Measurements from ENCODE around the gene HYI.

The HYI gene

GRCh38 chr1:43410571-43410970, 43.2 kb downstream of the HYI start:
- ATAC-seq (replicated peaks; ENCODE audit: extremely low read depth, poor library complexity, severe bottlenecking) (no peak), DNase-seq (ENCODE audit: low spot score in 2 of 2) (no peak)
- H3K27ac Mint-ChIP-seq (ENCODE audit: low read depth): no peak overlapping the region
- peaks cover 17% of the 10 kb centered on the region for H3K4me1 Mint-ChIP-seq
- no peaks in the 10 kb centered on the region for H3K27me3 Mint-ChIP-seq
- H3K9me3 Mint-ChIP-seq: no peaks in the 10 kb centered on the region
- peaks cover 43% of the 10 kb centered on the region for H3K36me3 Mint-ChIP-seq (ENCODE audit: insufficient read depth)
- H3K4me3 Mint-ChIP-seq: no peak overlapping the region

- Mint-ChIP-seq H3K27me3 (no peaks in the 10 kb centered on the region), H3K27ac (ENCODE audit: low read depth) (no peak overlapping the region), H3K9me3 (no peaks in the 10 kb centered on the region), H3K36me3 (ENCODE audit: insufficient read depth) (peaks cover 49% of the 10 kb centered on the region), H3K4me3 (no peak overlapping the region), H3K4me1 (peaks cover 23% of the 10 kb centered on the region)
- DNase-seq (ENCODE audit: low spot score in 2 of 2) (no peak), ATAC-seq (replicated peaks; ENCODE audit: extremely low read depth, poor library complexity, severe bottlenecking) (no peak)
These were observed 47.9 kb downstream of the HYI start for GRCh38 chr1:43405876-43406234.

GRCh38 chr1:43405219-43405875, 48.4 kb downstream of the HYI start:
- Mint-ChIP-seq H3K27ac (ENCODE audit: low read depth) (no peak overlapping the region), H3K4me1 (peaks cover 24% of the 10 kb centered on the region), H3K27me3 (no peaks in the 10 kb centered on the region), H3K36me3 (ENCODE audit: insufficient read depth) (peaks cover 49% of the 10 kb centered on the region), H3K9me3 (no peaks in the 10 kb centered on the region), H3K4me3 (no peak overlapping the region)
- no peak for DNase-seq (ENCODE audit: low spot score in 2 of 2)
- no peak for ATAC-seq (replicated peaks; ENCODE audit: extremely low read depth, poor library complexity, severe bottlenecking)

DNA sequence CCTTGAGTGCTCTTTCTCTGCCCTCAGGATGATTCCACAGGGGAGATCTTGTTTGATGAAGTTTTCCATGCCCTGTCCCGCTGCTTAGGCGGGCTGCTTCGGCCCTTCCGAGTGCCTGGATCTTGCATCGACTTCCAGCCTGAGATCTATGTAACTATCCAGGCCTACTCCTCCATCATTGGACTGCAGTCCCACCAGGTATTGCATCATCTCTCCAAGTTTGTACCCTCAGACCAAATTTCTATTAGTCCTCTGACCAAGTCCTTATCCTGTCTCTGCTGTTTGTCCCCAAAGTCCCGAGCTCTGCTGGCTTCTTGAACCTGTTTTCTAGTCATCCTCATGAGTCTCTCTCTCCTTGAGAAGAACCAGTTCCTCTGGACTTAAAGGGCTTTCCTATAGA, 49.4 kb downstream of the HYI start:
- peaks cover 42% of the 10 kb centered on the region for H3K36me3 Mint-ChIP-seq (ENCODE audit: insufficient read depth)
- peaks cover 30% of the 10 kb centered on the region for H3K4me1 Mint-ChIP-seq
- no peak overlapping the region for H3K4me3 Mint-ChIP-seq
- no peak for DNase-seq (ENCODE audit: low spot score in 2 of 2)
- no peaks in the 10 kb centered on the region for H3K9me3 Mint-ChIP-seq
- no peak for ATAC-seq (replicated peaks; ENCODE audit: extremely low read depth, poor library complexity, severe bottlenecking)
- no peak overlapping the region for H3K27ac Mint-ChIP-seq (ENCODE audit: low read depth)
- H3K27me3 Mint-ChIP-seq: no peaks in the 10 kb centered on the region

DNA sequence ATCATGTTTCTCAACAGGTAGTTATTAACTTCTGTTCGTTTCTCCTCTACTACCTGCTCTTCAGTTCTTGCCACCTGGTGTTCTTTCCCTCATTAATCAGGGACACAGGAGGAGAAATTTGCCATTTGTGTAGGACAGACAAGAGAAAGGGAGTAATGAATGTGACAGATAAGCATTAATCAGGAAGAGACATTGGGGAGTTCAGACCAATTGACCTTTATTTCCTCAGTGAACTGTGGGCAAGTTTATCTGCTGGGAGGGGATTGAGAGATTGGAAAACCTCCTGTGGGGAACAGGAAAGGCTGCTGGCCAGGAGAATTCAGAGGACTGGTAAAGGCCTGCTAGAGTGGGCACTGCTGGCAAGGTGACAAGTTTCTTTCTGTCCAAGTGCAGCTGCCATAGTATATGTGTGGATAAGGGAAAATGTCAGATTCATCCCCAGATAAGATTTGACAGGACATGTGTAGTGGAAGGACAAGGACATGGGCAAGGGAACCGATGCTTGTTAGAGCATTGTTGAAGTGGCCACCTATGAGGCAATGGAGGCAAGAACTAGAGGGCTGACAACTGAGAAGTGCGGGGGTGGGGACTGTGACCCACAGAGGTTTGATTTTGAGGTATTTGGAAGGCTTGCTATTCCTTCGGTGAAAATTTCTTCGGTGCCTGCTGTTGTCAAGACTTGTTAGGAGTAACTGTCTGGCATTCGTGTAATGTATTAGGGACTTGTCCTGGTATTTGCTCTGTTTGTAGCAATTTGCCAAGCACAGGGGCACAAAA, 51.5 kb downstream of the HYI start:
- Mint-ChIP-seq H3K4me3 (no peak overlapping the region), H3K4me1 (peaks cover 38% of the 10 kb centered on the region), H3K36me3 (ENCODE audit: insufficient read depth) (peaks cover 35% of the 10 kb centered on the region), H3K9me3 (no peaks in the 10 kb centered on the region), H3K27me3 (no peaks in the 10 kb centered on the region), H3K27ac (ENCODE audit: low read depth) (no peak overlapping the region)
- DNase-seq (ENCODE audit: low spot score in 2 of 2) (no peak), ATAC-seq (replicated peaks; ENCODE audit: extremely low read depth, poor library complexity, severe bottlenecking) (no peak)
